MCF 10A (cell line): ENCODE data around the gene PICK1. TPM values are rescaled to one million over a fixed set of nuclear protein-coding genes. Genes with fewer than 3 reads are reported as not detected.

ENCODE experiments used
- BruUV-seq: library from RNA; stranded (reverse); fragments of 400-500 nt; replicated peaks from 2 replicates; lab custom pipeline; 2021; lab: Mats Ljungman, UMichigan
- CTCF ChIA-PET: fragments of 300-600 bp; sonication (Branson Sonifier 250); formaldehyde crosslinking; extraction: SDS; loops from one replicate; lab custom pipeline; 2021; ENCODE audit warnings: antibody characterized with exemption, inconsistent platforms; lab: Yijun Ruan, JAX
- POLR2A ChIA-PET: fragments of 300-600, 350-650 bp; sonication (Branson Sonifier 250); formaldehyde crosslinking; extraction: SDS; loops from one replicate; lab custom pipeline; 2020; ENCODE audit warnings: antibody characterized with exemption, inconsistent platforms; lab: Yijun Ruan, JAX
- DNase-seq: peaks from one replicate; pipeline ENCODE4 v3.0.0-alpha.2; 2018; ENCODE audit not compliant: unreplicated experiment
- H3K27ac Mint-ChIP-seq: one replicate; pipeline ENCODE4 v1.8.0; 2022; ENCODE audit warnings: mild to moderate bottlenecking, low read depth, mixed read lengths; ENCODE audit not compliant: unreplicated experiment
- H3K27me3 Mint-ChIP-seq: one replicate; pipeline ENCODE4 v1.8.0; 2022; ENCODE audit warnings: mixed read lengths; ENCODE audit not compliant: insufficient read depth, unreplicated experiment
- H3K36me3 Mint-ChIP-seq: one replicate; pipeline ENCODE4 v1.8.0; 2022; ENCODE audit warnings: mild to moderate bottlenecking, moderate library complexity, mixed read lengths; ENCODE audit not compliant: insufficient read depth, unreplicated experiment
- H3K4me1 Mint-ChIP-seq: one replicate; pipeline ENCODE4 v1.8.0; 2022; ENCODE audit warnings: mixed read lengths; ENCODE audit not compliant: insufficient read depth, unreplicated experiment
- H3K4me3 Mint-ChIP-seq: one replicate; pipeline ENCODE4 v1.8.0; 2022; ENCODE audit warnings: mild to moderate bottlenecking, moderate library complexity, mixed read lengths; ENCODE audit not compliant: unreplicated experiment
- H3K9me3 Mint-ChIP-seq: one replicate; pipeline ENCODE4 v1.8.0; 2022; ENCODE audit warnings: mixed read lengths; ENCODE audit not compliant: unreplicated experiment
- intact Hi-C: fragments of 100-400 bp; cut with micrococcal nuclease; formaldehyde crosslinking; loops from 2 replicates; pipeline ENCODE4 v1.14.1; 2022
- total RNA-seq: library from RNA; stranded (reverse); gene quantifications from 2 replicates; pipeline ENCODE4 v1.2.3, GENCODE V29; 2022
- TF ChIP-seq, protein P1 (sequence below): fragments of 200-600 bp; IDR thresholded peaks from one replicate; pipeline ENCODE4 v1.8.0; 2022; ENCODE audit warnings: antibody characterized with exemption, mild to moderate bottlenecking; ENCODE audit not compliant: unreplicated experiment

PICK1 gene
- total RNA-seq, 1 experiment from 2014 or later = 40.6 TPM

- Mint-ChIP-seq H3K27me3 (no peaks in the 10 kb centered on the region), H3K4me1 (no peaks in the 10 kb centered on the region), H3K36me3 (no peaks in the 10 kb centered on the region), H3K9me3 (no peaks in the 10 kb centered on the region), H3K27ac (no peak overlapping the region), H3K4me3 (no peak overlapping the region)
- CTCF ChIA-PET = no interaction called here
- TF ChIP-seq, protein P1, sequence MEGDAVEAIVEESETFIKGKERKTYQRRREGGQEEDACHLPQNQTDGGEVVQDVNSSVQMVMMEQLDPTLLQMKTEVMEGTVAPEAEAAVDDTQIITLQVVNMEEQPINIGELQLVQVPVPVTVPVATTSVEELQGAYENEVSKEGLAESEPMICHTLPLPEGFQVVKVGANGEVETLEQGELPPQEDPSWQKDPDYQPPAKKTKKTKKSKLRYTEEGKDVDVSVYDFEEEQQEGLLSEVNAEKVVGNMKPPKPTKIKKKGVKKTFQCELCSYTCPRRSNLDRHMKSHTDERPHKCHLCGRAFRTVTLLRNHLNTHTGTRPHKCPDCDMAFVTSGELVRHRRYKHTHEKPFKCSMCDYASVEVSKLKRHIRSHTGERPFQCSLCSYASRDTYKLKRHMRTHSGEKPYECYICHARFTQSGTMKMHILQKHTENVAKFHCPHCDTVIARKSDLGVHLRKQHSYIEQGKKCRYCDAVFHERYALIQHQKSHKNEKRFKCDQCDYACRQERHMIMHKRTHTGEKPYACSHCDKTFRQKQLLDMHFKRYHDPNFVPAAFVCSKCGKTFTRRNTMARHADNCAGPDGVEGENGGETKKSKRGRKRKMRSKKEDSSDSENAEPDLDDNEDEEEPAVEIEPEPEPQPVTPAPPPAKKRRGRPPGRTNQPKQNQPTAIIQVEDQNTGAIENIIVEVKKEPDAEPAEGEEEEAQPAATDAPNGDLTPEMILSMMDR = no peak
- POLR2A ChIA-PET = no interaction called here
- intact Hi-C loops = no loop called here
- BruUV-seq = no TSS peak
- no peak for DNase-seq
Observed at GRCh38 chr22:38046070-38046748, 11.0 kb upstream of the PICK1 start.

- ChIA-PET CTCF (interaction anchor here (0.6 to 1.2 kb wide), 7 partner anchors 25 to 522 kb away, joined by 3 to 5 read pairs (median 3); no protein-coding TSS in a partner anchor), POLR2A (no interaction called here)
- no peak overlapping the region for H3K27ac Mint-ChIP-seq
- no peaks in the 10 kb centered on the region for H3K27me3 Mint-ChIP-seq
- no peak for DNase-seq
- intact Hi-C loops = no loop called here
- H3K4me1 Mint-ChIP-seq = peaks cover 5% of the 10 kb centered on the region
- H3K36me3 Mint-ChIP-seq = no peaks in the 10 kb centered on the region
- no TSS peak for BruUV-seq
- H3K4me3 Mint-ChIP-seq = no peak overlapping the region
- TF ChIP-seq, protein P1 = no peak
- no peaks in the 10 kb centered on the region for H3K9me3 Mint-ChIP-seq
Observed at GRCh38 chr22:38049812-38050619, 7.2 kb upstream of the PICK1 start.

- Mint-ChIP-seq H3K27me3 (no peaks in the 10 kb centered on the region), H3K27ac (no peak overlapping the region), H3K36me3 (no peaks in the 10 kb centered on the region), H3K4me1 (peaks cover 5% of the 10 kb centered on the region), H3K4me3 (no peak overlapping the region), H3K9me3 (no peaks in the 10 kb centered on the region)
- ChIA-PET CTCF (interaction anchor here (0.6 to 1.0 kb wide), 4 partner anchors 24 to 1344 kb away, joined by 3 to 4 read pairs (median 3); no protein-coding TSS in a partner anchor), POLR2A (no interaction called here)
- intact Hi-C loops = no loop called here
- DNase-seq = no peak
- no TSS peak for BruUV-seq
- TF ChIP-seq, protein P1 = no peak
Observed at GRCh38 chr22:38050720-38051119, 6.5 kb upstream of the PICK1 start.

DNA sequence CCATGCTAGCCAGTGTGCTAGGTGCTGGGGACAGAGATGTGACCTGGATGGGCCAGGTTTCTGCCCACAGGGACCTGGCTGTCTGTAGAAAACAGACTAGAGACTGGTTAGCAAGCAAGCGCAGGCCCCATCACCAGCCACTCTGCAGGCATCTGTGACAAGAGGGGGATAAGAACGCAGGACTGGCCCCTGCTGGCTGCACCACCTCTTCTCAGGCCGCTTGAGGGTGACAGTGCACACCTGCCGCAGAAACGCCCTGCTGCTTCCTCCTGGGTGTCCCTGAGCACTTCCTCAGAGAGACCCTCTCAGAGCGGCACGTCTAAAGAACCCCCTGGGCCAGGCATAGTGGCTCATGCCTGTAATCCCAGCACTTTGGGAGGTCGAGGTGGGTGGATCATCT, 5.9 kb upstream of the PICK1 start:
- TF ChIP-seq, protein P1 = no peak
- Mint-ChIP-seq H3K27ac (no peak overlapping the region), H3K9me3 (no peaks in the 10 kb centered on the region), H3K4me1 (peaks cover 5% of the 10 kb centered on the region), H3K4me3 (no peak overlapping the region), H3K27me3 (no peaks in the 10 kb centered on the region), H3K36me3 (no peaks in the 10 kb centered on the region)
- DNase-seq = no peak
- BruUV-seq = no TSS peak
- ChIA-PET CTCF (interaction anchor here (0.8 to 3.5 kb wide), 11 partner anchors 8 to 718 kb away, joined by 3 to 38 read pairs (median 4); partner anchors contain the start of gene DMC1), POLR2A (no interaction called here)
- intact Hi-C loops = no loop called here
